HG03025 (cell line): ENCODE results near the gene SYT1.

Experiments used
- ATAC-seq: cut with Tn5 transposase; IDR thresholded peaks from one replicate; pipeline ENCODE4 v1.9.1; 2021; ENCODE audit warnings: mild to moderate bottlenecking, moderate library complexity; ENCODE audit not compliant: unreplicated experiment, low FRiP score

The SYT1 gene

DNA sequence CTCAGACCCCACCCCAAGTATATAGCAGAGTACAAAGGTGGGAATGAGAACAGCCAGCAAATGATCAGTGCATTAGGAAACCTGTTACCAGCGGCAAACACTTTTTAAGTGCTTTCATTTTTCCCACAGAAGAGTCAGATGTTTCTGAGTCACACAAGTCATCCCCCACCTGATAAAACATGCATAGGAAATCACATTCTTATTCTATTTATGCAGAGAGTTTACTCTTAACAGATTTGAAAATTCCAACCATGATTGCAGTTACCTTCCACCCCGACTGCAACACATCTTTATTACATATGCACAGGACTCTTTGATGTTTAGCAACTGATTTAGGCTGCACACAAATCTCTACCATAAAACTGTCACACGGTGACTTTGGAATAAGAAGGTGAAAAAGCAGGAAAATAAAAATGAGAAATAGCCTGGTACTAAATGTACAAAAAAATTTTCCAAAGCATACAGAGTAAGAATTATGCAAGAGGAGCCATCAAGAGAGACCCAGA is 589.8 kb downstream of the SYT1 start:
- no peak for ATAC-seq

DNA sequence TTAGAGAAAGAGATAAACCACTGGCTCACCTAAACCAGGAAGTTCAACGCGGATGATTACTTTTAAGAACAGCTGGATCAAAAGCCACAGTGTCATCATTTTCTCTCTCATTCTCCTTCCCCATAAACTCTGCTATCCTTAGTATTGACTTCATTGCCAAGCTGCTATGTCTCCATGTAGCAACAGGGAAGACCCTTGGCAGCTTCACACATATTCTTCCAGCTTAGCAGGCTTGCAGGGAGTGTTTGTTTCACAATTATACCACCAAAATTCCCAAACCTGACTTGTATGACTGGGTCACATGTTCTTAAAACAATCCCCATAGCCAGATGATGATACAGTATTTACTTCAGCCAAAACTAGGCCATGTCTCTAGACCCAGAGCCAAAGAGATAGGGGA is 590.7 kb downstream of the SYT1 start:
- ATAC-seq = no peak

DNA sequence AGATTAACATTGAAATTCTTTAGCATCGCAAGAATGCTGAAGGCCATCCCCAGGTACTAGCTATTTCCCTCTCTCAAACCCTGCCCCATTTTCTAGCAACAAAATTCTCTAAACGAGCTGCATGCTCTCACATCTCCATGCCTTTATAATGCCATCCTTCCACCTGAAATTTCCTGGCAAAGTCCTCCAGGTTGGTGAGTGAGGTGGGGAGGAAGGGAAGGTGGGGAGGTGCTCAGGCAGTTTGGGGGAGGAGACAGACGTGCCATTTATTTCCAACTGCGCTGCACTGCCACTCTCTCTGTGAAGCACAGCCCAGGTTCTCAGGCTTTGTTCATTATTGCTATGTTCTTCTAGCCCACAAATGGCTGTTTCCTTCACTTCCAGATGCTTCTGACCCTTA is 617.7 kb downstream of the SYT1 start:
- no peak for ATAC-seq

DNA sequence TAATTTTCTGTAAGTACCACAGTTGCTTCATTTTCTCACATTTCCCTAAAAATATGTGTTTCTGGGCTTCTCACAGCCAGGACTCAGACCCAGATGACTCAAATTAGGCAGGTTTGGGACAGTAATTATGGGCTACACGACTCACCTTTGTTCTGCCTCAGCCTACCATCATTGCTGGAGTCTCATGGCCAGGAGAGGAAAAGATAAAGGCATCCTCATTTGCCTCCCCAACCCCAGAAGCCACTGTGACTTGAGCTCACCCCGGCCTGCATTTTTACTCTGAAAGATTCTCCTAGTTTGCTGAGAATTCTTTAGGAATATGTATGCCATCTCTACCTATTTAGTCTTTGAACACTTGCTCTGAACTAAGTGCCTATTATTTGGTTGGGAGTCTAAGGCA is 618.3 kb downstream of the SYT1 start:
- ATAC-seq = no peak

DNA sequence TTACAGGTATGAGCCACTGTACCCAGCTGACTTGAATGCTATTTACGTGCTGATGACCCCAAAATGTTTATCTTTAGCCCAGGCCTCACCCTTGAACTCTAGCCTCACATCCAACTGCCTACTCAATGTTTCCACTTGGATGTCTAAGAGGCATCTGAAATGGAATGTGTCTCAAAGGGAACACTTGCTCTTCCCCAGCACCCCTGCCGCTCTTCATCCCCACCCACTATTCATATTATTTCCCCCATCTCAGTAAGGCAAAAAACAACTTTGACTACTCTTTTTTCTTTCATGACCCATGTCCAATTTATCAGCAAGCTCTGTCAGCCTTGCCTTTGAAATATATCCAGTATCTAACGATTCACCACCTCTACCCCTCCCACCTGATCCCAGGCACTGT is 621.6 kb downstream of the SYT1 start:
- no peak for ATAC-seq

DNA sequence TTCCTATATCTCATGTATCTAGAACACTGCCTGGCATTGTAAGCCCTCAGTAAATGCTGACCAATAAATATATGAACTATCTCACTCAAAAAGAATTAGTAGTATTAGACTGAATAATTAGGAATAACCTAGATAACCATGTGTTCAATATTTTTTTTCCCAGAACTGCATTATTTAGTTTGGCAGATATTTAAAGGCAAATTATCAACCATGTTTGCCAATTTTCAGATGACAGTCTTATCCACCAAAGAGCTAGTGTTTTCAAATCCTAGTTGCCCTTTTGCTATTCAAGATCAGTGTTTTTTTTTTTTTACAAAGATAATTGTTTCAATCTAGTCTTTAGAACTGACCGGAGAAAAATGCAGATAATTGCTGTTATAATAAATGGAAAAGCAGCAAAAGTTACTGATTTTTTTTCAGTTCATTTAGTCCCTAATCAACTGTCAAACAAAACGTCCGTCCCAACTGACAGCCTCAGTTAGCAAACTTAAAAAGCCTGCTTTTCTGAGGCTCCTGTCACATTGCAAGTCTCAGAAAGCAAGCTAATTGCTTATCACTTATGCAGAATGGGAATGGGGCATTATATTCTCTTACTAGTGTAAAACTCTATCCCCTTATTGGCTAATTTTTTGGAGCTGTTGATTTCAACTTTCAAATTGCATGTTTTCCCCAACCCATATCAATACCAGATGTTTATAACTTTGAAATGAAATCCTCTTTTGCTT is 623.0 kb downstream of the SYT1 start:
- ATAC-seq = no peak
